Vagina (tissue), 2 donors: ENCODE results near the gene PHACTR3.

ENCODE experiments used
- POLR2A ChIP-seq, 2 donors: fragments of 450-650 bp; IDR thresholded peaks; one replicate each; pipeline ENCODE4 v1.6.1; 2017; ENCODE audit warnings: antibody characterized with exemption in 2 of 2, mild to moderate bottlenecking in 2 of 2, moderate library complexity in 2 of 2
- POLR2AphosphoS5 ChIP-seq, 2 donors: sonication (generic); formaldehyde crosslinking; IDR thresholded peaks; one replicate each; pipeline ENCODE4 v1.9.0; 2017; ENCODE audit warnings: antibody characterized with exemption in 2 of 2, mild to moderate bottlenecking in 2 of 2, low read depth in 1 of 2; ENCODE audit not compliant: insufficient read depth in 1 of 2
- TF ChIP-seq, protein P1 (sequence below), 3 experiments: fragments of 450-650 bp in 2 of 3; fragments of 200-600 bp in 1 of 3; sonication (generic) in 1 of 3; IDR thresholded peaks; one replicate each; pipeline ENCODE4 v1.5.1; 2017 to 2019; ENCODE audit warnings: antibody characterized with exemption in 3 of 3, mild to moderate bottlenecking in 2 of 3, moderate library complexity in 2 of 3

GRCh38 chr20:59802018-59802417 is 197.7 kb downstream of the PHACTR3 start:
- TF ChIP-seq, protein P1, sequence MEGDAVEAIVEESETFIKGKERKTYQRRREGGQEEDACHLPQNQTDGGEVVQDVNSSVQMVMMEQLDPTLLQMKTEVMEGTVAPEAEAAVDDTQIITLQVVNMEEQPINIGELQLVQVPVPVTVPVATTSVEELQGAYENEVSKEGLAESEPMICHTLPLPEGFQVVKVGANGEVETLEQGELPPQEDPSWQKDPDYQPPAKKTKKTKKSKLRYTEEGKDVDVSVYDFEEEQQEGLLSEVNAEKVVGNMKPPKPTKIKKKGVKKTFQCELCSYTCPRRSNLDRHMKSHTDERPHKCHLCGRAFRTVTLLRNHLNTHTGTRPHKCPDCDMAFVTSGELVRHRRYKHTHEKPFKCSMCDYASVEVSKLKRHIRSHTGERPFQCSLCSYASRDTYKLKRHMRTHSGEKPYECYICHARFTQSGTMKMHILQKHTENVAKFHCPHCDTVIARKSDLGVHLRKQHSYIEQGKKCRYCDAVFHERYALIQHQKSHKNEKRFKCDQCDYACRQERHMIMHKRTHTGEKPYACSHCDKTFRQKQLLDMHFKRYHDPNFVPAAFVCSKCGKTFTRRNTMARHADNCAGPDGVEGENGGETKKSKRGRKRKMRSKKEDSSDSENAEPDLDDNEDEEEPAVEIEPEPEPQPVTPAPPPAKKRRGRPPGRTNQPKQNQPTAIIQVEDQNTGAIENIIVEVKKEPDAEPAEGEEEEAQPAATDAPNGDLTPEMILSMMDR (IDR thresholded peaks at IDR 0.05) = no peak
- TF ChIP-seq POLR2AphosphoS5 (IDR thresholded peaks at IDR 0.05; ENCODE audit: insufficient read depth in 1 of 2, low read depth in 1 of 2) = no peak
- TF ChIP-seq POLR2A (IDR thresholded peaks at IDR 0.05) = no peak
